ENCODE results near the gene NAXE.
"Not testable (repeated sequence)": the region's sequence is repeated elsewhere in the genome, so short reads cannot be mapped to it uniquely, and the experiment has no call there.

Gene NAXE

GRCh38 chr1:156601892-156602291, 10.3 kb downstream of the NAXE start:
- H3K27ac ChIP-seq = peak overlapping the region; percentile 83
- TF ChIP-seq ZFX (IDR thresholded peaks at IDR 0.05) (no peak), CTCF (conservative IDR thresholded peaks at IDR 0.05) (no peak)

GRCh38 chr1:156602557-156602993, 11.0 kb downstream of the NAXE start:
- no peak overlapping the region for H3K27ac ChIP-seq
- TF ChIP-seq ZFX (IDR thresholded peaks at IDR 0.05) = no peak
- TF ChIP-seq CTCF (conservative IDR thresholded peaks at IDR 0.05) = peak; percentile 37

- H3K27ac ChIP-seq = not testable (repeated sequence)
These were observed 15.8 kb downstream of the NAXE start for GRCh38 chr1:156607344-156607743.

- TF ChIP-seq CTCF (conservative IDR thresholded peaks at IDR 0.05) = peak; percentile 90
- no peak for TF ChIP-seq ZFX (IDR thresholded peaks at IDR 0.05)
- H3K27ac ChIP-seq = no peak overlapping the region
These were observed 16.6 kb downstream of the NAXE start for GRCh38 chr1:156608036-156608674.

- H3K27ac ChIP-seq = no peak overlapping the region
- no peak; the same call in none of the 2 replicates for TF ChIP-seq CTCF (conservative IDR thresholded peaks at IDR 0.05)
- no peak for TF ChIP-seq ZFX (IDR thresholded peaks at IDR 0.05)
These were observed 17.4 kb downstream of the NAXE start for GRCh38 chr1:156608981-156609380.

GRCh38 chr1:156610072-156610471, 18.5 kb downstream of the NAXE start:
- H3K27ac ChIP-seq = not testable (repeated sequence)

GRCh38 chr1:156612666-156613065, 21.1 kb downstream of the NAXE start:
- no peak overlapping the region for H3K27ac ChIP-seq
- no peak for TF ChIP-seq CTCF (conservative IDR thresholded peaks at IDR 0.05)
- TF ChIP-seq ZFX (IDR thresholded peaks at IDR 0.05) = no peak

GRCh38 chr1:156615946-156616345, 24.4 kb downstream of the NAXE start:
- no peak for TF ChIP-seq CTCF (conservative IDR thresholded peaks at IDR 0.05)
- no peak for TF ChIP-seq ZFX (IDR thresholded peaks at IDR 0.05)
- peak overlapping the region; percentile 76 for H3K27ac ChIP-seq
